ENCODE measurements around the gene OSBPL9. TPM values are rescaled to one million over a fixed set of nuclear protein-coding genes. Genes with fewer than 3 reads are reported as not detected.

OSBPL9 gene
- total and polyA plus RNA-seq, 10 of the 15 experiments (the other 5 are each of a cell fraction or from before 2014, with no cell fraction given): 25.9 to 156 (median 108) TPM

DNA sequence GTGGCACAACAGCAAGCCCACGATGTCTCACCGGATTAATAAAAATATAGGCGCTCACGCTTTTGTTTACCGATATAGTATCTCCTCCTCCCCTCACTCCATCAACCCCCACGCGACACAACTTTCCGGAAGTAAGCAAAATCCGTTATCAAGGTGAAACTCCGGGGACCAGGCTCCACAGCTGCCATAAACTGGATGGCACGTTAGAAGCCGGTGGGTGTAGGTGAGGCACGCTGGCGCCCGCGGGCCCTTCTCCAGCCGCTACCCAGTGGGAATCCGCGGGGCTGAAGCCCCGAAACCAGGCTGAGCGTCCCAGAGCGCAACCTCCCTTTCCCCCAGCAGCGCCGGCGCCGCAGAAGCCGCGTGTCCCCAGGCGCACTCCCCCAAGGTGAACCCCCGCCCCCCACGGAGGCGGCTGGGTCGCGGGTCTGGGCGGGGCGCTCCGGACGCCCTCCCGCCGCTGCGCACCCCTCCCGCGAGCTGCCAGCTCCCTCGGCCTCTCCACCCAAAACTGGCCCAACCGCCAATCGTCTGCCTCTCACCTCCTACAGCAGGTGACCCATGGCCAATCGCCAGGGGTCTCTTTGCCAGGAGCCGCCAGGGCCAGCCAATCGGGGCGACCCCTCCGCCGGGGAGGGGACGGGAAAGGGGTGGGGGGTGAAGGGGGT lies 112.4 kb downstream of the OSBPL9 start (continued):
- no peak for TF ChIP-seq NR2C1 (IDR thresholded peaks at IDR 0.05)

DNA sequence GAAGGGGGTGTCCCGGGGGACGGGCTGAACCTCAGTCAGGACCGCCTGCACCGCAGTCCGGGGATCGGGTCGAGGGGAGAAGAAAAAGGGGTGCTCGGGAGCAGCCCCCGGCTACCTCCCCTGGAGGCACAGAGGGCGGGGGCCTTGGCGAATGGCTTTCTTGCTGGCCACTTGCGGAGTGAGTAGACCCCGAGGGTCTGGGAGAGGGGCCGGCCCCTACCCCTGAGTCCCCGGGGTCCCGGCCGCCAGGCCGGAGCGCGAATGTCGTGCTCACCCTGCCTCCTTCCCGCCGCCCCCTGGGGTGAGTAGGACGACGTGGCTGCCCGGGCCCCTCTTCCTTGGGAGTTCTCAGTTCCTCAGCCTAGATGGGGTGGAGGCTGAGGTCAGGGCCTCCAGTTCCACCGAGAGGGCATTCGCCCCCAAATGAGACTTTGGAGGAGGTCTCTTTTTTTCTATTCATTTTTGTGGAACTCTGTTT lies 113.0 kb downstream of the OSBPL9 start:
- peak overlapping the region; percentile 90 for H3K27ac ChIP-seq (ENCODE audit: control insufficient read depth, insufficient read depth)
- TSS peak; percentile 74 for BruUV-seq (replicated peaks)
- SMC1A ChIA-PET (ENCODE audit: uncharacterized antibody, unreplicated experiment): interaction anchor here (0.6 to 11.5 kb wide), 12 partner anchors 9 to 155 kb away, joined by 3 to 154 read pairs (median 4); no protein-coding TSS in a partner anchor
- H3K79me2 ChIP-seq (ENCODE audit: control insufficient read depth, insufficient read depth, low read length): peaks cover 66% of the 10 kb centered on the region
- peak overlapping the region; percentile 88 for H3K4me3 ChIP-seq
- POLR2A ChIA-PET: interaction anchor here (0.7 to 10.0 kb wide), 8 partner anchors 9 to 213 kb away, joined by 3 to 99 read pairs (median 3); no protein-coding TSS in a partner anchor
- no peaks in the 10 kb centered on the region for H3K36me3 ChIP-seq (ENCODE audit: control insufficient read depth in 2 of 2, insufficient read depth in 2 of 2, low read length in 1 of 2)
- DNase-seq (ENCODE audit: low read depth, low spot score) (no peak), ATAC-seq (peak; percentile 25), FAIRE-seq (no peak)
- peak overlapping the region; percentile 91 for H3K9ac ChIP-seq (ENCODE audit: control insufficient read depth, insufficient read depth, low read length)
- no peaks in the 10 kb centered on the region for H4K20me1 ChIP-seq (ENCODE audit: control insufficient read depth, insufficient read depth)
- RAD21 ChIA-PET (ENCODE audit: unreplicated experiment): interaction anchor here (0.6 to 1.4 kb wide), 7 partner anchors 9 to 173 kb away, joined by 3 to 5 read pairs (median 3); no protein-coding TSS in a partner anchor
- no peaks in the 10 kb centered on the region for H3K27me3 ChIP-seq (replicated peaks in 1 of 2; ENCODE audit: control insufficient read depth in 2 of 2, insufficient read depth in 2 of 2, low read length in 1 of 2)
- peaks cover 26% of the 10 kb centered on the region for H3K4me1 ChIP-seq (ENCODE audit: control insufficient read depth, insufficient read depth, low read length)
- H3K9me3 ChIP-seq (replicated peaks; ENCODE audit: control insufficient read depth, insufficient read depth, low read length): no peaks in the 10 kb centered on the region
- in situ Hi-C loops (cut with MboI): no loop called here
- peak overlapping the region; percentile 45; the same call in 1 of the 2 replicates for H3K4me2 ChIP-seq (ENCODE audit: control insufficient read depth, insufficient read depth)
- H2AFZ ChIP-seq (ENCODE audit: control insufficient read depth, low read depth, low read length): peak overlapping the region; percentile 75
- CTCF ChIA-PET: interaction anchor here (0.8 to 4.7 kb wide), 4 partner anchors 11 to 194 kb away, joined by 3 to 27 read pairs (median 4); no protein-coding TSS in a partner anchor
- intact Hi-C loops (cut with micrococcal nuclease; ENCODE audit: unreplicated experiment): loop anchor here (5.0 to 10.0 kb wide), 3 partner anchors 53 to 215 kb away; partner anchors contain the start of gene EPS15
- 1% methylated on average over 26 of the region's 28 CpGs for WGBS (ENCODE audit: insufficient coverage, insufficient replicate concordance, low lambda C conversion rate, missing lambda C conversion rate)
- TF ChIP-seq SMC3 (IDR thresholded peaks at IDR 0.05; ENCODE audit: borderline replicate concordance, low read length): no peak
- no peak for TF ChIP-seq BMI1 (IDR thresholded peaks at IDR 0.05; ENCODE audit: borderline replicate concordance)
- TF ChIP-seq MEF2A (IDR thresholded peaks at IDR 0.05; ENCODE audit: insufficient read depth, low read depth, low read length): no peak
- peak; percentile 42; the same call in 1 of the 2 replicates for TF ChIP-seq SMARCA5 (IDR thresholded peaks at IDR 0.05)
- TF ChIP-seq IKZF2 (IDR thresholded peaks at IDR 0.05): peak; percentile 51 to 55; a peak in 3 of 4 replicates
- TF ChIP-seq KDM1A (IDR thresholded peaks at IDR 0.05; ENCODE audit: borderline replicate concordance): no peak
- TF ChIP-seq BCL11A (IDR thresholded peaks at IDR 0.05; ENCODE audit: low read depth, low read length): no peak
- TF ChIP-seq NRF1 (conservative IDR thresholded peaks at IDR 0.05; ENCODE audit: low read depth, low read length): no peak
- TF ChIP-seq, protein P1, sequence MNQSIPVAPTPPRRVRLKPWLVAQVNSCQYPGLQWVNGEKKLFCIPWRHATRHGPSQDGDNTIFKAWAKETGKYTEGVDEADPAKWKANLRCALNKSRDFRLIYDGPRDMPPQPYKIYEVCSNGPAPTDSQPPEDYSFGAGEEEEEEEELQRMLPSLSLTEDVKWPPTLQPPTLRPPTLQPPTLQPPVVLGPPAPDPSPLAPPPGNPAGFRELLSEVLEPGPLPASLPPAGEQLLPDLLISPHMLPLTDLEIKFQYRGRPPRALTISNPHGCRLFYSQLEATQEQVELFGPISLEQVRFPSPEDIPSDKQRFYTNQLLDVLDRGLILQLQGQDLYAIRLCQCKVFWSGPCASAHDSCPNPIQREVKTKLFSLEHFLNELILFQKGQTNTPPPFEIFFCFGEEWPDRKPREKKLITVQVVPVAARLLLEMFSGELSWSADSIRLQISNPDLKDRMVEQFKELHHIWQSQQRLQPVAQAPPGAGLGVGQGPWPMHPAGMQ (IDR thresholded peaks at IDR 0.05; ENCODE audit: borderline replicate concordance): no peak
- no peak for TF ChIP-seq CHD1 (IDR thresholded peaks at IDR 0.05; ENCODE audit: low read depth, low read length)
- TF ChIP-seq BACH1 (IDR thresholded peaks at IDR 0.05; ENCODE audit: borderline replicate concordance): peak; percentile 34; the same call in 1 of the 2 replicates
- TF ChIP-seq RCOR1 (conservative IDR thresholded peaks at IDR 0.05; ENCODE audit: low read depth, low read length): no peak
- TF ChIP-seq, protein P2, sequence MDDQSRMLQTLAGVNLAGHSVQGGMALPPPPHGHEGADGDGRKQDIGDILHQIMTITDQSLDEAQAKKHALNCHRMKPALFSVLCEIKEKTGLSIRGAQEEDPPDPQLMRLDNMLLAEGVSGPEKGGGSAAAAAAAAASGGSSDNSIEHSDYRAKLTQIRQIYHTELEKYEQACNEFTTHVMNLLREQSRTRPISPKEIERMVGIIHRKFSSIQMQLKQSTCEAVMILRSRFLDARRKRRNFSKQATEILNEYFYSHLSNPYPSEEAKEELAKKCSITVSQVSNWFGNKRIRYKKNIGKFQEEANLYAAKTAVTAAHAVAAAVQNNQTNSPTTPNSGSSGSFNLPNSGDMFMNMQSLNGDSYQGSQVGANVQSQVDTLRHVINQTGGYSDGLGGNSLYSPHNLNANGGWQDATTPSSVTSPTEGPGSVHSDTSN (IDR thresholded peaks at IDR 0.05; ENCODE audit: insufficient replicate concordance, low read depth, low read length): no peak
- TF ChIP-seq TBL1XR1 (IDR thresholded peaks at IDR 0.05; ENCODE audit: low read depth, low read length): no peak
- TF ChIP-seq RELA (IDR thresholded peaks at IDR 0.05; ENCODE audit: borderline replicate concordance, partially characterized antibody): peak; percentile 68
- no peak; the same call in 1 of the 2 replicates for TF ChIP-seq PAX5 (IDR thresholded peaks at IDR 0.05; ENCODE audit: borderline replicate concordance, low read depth, low read length)
- TF ChIP-seq SPI1 (IDR thresholded peaks at IDR 0.05; ENCODE audit: borderline replicate concordance, insufficient read depth, low read depth, low read length): peak; percentile 69
